Islet precursor cell (in vitro differentiated cells): ENCODE measurements around the gene KASH5.

Experiments used
- DNase-seq: peaks from one replicate; pipeline ENCODE4 v3.0.0-alpha.2; 2018

KASH5 gene

GRCh38 chr19:49396738-49397505 is 8.9 kb downstream of the KASH5 start:
- DNase-seq = no peak

GRCh38 chr19:49398001-49398615 is 10.1 kb downstream of the KASH5 start:
- DNase-seq = no peak

DNA sequence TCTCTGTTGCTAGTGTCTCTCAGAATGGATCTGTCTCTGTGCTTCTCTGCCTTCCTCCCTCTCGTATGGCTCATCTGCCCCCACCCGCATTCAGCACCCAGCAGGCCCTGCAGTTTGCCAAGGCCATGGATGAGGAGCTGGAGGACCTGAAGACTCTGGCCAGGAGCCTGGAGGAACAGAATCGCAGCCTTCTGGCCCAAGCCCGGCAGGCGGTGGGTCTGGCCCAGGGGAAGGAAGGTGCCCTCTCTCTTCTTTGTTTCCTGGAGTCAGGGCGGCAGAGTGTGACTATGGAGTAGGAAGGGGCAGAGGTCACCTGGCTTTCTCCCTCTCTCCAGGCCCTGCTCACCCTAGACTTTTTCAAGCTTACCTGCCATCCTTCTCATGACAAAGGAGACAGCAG is 10.9 kb downstream of the KASH5 start:
- no peak for DNase-seq

DNA sequence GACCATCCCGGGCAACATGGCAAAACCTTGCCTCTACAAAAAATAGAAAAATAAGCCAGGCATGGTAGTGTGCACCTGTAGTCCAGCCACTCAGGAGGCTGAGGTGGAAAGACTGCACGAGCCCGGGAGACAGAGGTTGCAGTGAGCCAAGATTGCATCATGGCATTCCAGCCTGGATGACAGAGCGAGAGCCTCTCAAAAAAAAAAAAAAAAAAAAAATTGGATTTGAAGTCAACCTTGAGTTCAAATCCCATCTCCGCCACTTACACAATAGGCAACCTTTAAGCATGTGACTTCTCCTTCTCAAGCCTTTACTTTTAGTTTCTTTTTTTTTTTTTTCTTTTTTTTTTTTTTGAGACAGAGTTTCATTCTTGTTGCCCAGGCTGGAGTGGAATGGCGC is 12.0 kb downstream of the KASH5 start:
- no peak for DNase-seq

DNA sequence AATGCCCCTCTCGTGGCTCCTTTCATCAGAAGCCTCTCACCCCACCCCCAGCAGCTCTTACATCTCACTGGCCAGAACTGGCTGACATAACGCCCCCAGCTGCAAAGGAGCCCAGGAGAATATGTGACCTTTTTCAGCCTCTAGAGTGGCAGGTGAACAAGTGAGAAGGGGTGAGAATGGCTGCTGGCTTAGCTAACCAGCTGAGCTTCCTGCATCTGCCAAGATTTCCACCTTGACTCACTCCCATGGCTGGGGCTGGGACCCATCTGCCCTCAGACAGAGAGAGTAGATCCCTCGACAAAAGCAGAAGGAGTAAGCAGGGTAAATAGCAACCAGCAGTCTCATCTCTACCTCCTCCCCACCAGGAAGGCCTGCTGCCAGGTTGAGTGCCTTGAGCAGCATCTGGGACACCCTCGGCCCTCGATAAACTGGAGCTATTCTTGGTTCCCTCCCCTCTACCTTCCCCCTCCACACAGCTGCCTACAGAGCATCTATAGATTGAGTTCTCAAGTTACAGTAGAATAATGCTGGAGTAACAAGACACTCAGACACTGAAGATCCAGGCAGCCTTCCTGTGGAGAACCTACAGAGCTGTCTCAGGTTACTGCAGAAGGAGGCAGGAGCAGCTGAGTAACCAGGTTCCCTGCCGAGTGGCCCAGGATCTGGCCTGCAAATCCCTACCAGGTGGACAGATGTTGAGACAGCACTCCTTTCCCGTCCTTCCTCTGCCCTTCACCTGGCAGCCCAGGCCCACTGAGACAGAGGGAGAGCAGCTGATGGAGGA is 15.5 kb downstream of the KASH5 start:
- peak; percentile 83 for DNase-seq

GRCh38 chr19:49407079-49407478 is 19.0 kb downstream of the KASH5 start:
- no peak for DNase-seq

GRCh38 chr19:49407482-49408015 is 19.5 kb downstream of the KASH5 start:
- no peak for DNase-seq

- DNase-seq = no peak
Observed at GRCh38 chr19:49408816-49409440, 20.9 kb downstream of the KASH5 start.

DNA sequence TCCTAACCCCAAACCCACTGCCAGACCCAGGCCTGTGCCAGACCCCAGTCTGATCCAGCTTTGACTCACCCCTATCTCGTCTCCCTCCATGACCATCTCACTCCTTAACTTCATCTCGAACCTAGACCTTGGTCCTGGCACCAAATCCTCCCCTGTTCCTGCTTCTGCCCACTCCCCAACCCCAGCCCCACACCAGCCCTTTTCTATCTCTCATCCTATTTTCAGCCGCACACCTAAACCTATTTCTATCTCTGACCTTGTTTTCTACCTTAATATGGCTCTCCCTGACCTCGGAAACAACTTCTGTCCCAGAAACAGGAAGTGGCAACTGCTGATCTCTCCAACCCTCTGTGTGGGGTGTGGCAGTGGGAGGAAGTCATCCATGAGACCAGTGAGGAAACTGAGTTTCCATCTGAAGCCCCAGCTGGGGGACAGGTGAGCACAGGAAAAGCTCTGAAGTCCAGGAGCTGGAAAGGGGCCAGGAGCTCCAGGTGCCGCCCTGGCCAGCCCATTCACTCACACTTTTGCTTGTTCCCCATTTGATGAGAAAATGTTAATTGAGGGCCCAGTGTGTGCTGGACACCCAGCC is 21.5 kb downstream of the KASH5 start:
- no peak for DNase-seq

- DNase-seq = no peak
Observed at GRCh38 chr19:49411681-49412326, 23.8 kb downstream of the KASH5 start.

GRCh38 chr19:49413348-49413747 is 25.3 kb downstream of the KASH5 start:
- peak; percentile 85 for DNase-seq

DNA sequence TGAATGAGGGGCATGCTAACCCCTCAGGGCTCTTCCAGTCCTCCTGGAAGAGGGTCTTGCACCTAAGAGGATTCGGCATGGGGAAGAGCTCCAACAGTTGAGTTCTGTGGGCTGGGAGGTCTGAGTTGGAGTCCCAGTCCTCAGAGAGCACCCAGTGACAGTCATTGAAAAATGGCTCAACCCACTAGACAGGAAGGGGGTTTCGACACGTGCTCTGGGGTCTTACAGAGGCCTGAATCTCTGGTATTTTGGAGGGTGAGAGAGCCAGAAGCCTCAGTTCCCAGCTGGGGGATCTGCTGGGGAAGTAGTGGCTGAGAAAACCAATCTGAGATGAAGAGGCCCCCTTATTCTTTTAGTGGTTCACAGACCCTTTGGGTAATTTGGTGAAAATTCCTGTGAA is 26.2 kb downstream of the KASH5 start:
- no peak for DNase-seq

GRCh38 chr19:49415102-49415809 is 27.2 kb downstream of the KASH5 start:
- DNase-seq = no peak

- no peak for DNase-seq
Observed at GRCh38 chr19:49415810-49416200, 27.8 kb downstream of the KASH5 start.

DNA sequence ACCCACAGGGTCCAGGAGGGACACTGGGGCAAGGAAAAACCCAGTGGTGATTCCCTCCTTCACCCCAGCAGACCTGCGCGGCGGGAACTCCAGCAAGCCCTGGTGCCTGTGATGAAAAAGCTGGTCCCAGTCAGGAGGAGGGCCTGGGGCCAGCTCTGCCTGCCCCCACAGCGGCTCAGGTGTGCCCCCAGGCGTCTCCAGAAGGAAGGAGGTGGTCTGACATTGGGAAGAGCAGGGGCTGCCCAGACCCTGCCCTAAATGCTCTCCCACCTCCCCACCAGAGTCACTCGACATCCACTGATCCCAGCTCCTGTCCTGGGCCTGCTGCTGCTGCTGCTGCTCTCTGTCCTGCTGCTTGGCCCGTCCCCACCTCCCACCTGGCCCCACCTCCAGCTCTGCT is 29.0 kb downstream of the KASH5 start:
- DNase-seq = no peak

- DNase-seq = no peak
Observed at GRCh38 chr19:49418511-49418910, 30.5 kb downstream of the KASH5 start.

- no peak for DNase-seq
Observed at GRCh38 chr19:49419173-49419572, 31.1 kb downstream of the KASH5 start.

- DNase-seq = no peak
Observed at GRCh38 chr19:49420227-49420626, 32.2 kb downstream of the KASH5 start.

- DNase-seq = peak; percentile 93
Observed at GRCh38 chr19:49421039-49421877, 33.2 kb downstream of the KASH5 start.

DNA sequence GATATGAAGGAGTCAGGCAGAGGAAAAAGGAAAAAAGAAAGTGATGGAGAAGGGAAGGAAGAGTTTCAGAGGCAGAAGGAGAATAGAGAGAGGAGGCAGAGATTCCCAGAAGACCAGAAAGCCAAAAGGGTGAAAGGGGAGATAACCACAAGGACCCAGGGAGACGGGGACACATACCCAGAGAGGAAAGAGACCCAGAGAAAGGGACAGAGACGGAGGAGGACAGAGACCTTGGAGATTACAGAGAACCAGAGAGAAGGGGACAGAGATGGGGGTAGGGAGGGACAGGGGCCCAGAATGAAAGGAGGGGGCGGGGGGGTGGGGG is 33.8 kb downstream of the KASH5 start:
- DNase-seq = no peak
